ENCODE data around the gene GOSR2. TPM values are rescaled to one million over a fixed set of nuclear protein-coding genes. Genes with fewer than 3 reads are reported as not detected.

Gene GOSR2
- polyA plus RNA-seq, 1 donor from 2014 or later: 41.4 TPM

DNA sequence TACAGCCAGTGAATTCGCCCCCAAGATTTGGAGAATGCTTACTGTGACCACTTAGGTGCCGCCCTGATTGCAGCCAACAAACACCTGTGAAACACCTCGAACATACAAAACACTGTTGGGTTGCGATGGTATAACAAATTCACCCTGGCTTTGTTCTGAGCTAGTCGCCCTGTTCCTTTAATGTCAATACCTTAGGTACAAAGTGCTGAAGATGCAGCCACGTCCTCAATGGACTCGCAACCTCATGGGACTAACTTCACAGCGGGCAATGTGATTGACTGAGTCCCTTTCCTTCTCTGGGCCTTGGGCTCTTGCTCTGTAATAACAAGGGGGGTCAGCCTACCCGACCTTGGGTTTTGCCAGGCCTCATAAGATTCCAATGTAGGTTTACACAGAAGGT is 28.9 kb upstream of the GOSR2 start:
- no peaks in the 10 kb centered on the region for H3K27me3 ChIP-seq (ENCODE audit: insufficient read depth, low read depth, low read length)
- H3K9me3 ChIP-seq (ENCODE audit: low read length): no peaks in the 10 kb centered on the region
- H2AFZ ChIP-seq (ENCODE audit: low read depth, low read length): no peak overlapping the region
- H3K79me2 ChIP-seq (replicated peaks; ENCODE audit: insufficient read depth, low read length): no peaks in the 10 kb centered on the region
- H3K9ac ChIP-seq (ENCODE audit: low read length): no peak overlapping the region
- TF ChIP-seq EP300 (conservative IDR thresholded peaks at IDR 0.05; ENCODE audit: poor library complexity, severe bottlenecking) (no peak), REST (IDR thresholded peaks at IDR 0.05; ENCODE audit: borderline replicate concordance) (no peak), SMC3 (conservative IDR thresholded peaks at IDR 0.05; ENCODE audit: poor library complexity) (no peak), EZH2 (IDR thresholded peaks at IDR 0.05; ENCODE audit: borderline replicate concordance, insufficient read depth, low read length, poor library complexity, severe bottlenecking) (no peak), MXI1 (conservative IDR thresholded peaks at IDR 0.05; ENCODE audit: poor library complexity, severe bottlenecking) (no peak), RAD21 (conservative IDR thresholded peaks at IDR 0.05) (no peak), POLR2AphosphoS5 (IDR thresholded peaks at IDR 0.05) (no peak), TAF1 (IDR thresholded peaks at IDR 0.05; ENCODE audit: low read depth) (no peak)
- TF ChIP-seq, protein P1, sequence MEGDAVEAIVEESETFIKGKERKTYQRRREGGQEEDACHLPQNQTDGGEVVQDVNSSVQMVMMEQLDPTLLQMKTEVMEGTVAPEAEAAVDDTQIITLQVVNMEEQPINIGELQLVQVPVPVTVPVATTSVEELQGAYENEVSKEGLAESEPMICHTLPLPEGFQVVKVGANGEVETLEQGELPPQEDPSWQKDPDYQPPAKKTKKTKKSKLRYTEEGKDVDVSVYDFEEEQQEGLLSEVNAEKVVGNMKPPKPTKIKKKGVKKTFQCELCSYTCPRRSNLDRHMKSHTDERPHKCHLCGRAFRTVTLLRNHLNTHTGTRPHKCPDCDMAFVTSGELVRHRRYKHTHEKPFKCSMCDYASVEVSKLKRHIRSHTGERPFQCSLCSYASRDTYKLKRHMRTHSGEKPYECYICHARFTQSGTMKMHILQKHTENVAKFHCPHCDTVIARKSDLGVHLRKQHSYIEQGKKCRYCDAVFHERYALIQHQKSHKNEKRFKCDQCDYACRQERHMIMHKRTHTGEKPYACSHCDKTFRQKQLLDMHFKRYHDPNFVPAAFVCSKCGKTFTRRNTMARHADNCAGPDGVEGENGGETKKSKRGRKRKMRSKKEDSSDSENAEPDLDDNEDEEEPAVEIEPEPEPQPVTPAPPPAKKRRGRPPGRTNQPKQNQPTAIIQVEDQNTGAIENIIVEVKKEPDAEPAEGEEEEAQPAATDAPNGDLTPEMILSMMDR (IDR thresholded peaks at IDR 0.05; ENCODE audit: poor library complexity, severe bottlenecking): no peak
- no peak overlapping the region for H3K4me2 ChIP-seq (ENCODE audit: low read length)
- H3K4me3 ChIP-seq (ENCODE audit: low read length): no peak overlapping the region
- no peaks in the 10 kb centered on the region for H3K36me3 ChIP-seq (ENCODE audit: insufficient read depth, low read length)
- H3K27ac ChIP-seq (ENCODE audit: low read length): no peak overlapping the region
- H4K20me1 ChIP-seq (ENCODE audit: insufficient read depth): no peaks in the 10 kb centered on the region
- H3K9me2 ChIP-seq (ENCODE audit: insufficient read depth, low read length): no peaks in the 10 kb centered on the region
- H3F3A ChIP-seq (ENCODE audit: insufficient read depth, low read length, poor library complexity, severe bottlenecking): no peaks in the 10 kb centered on the region

DNA sequence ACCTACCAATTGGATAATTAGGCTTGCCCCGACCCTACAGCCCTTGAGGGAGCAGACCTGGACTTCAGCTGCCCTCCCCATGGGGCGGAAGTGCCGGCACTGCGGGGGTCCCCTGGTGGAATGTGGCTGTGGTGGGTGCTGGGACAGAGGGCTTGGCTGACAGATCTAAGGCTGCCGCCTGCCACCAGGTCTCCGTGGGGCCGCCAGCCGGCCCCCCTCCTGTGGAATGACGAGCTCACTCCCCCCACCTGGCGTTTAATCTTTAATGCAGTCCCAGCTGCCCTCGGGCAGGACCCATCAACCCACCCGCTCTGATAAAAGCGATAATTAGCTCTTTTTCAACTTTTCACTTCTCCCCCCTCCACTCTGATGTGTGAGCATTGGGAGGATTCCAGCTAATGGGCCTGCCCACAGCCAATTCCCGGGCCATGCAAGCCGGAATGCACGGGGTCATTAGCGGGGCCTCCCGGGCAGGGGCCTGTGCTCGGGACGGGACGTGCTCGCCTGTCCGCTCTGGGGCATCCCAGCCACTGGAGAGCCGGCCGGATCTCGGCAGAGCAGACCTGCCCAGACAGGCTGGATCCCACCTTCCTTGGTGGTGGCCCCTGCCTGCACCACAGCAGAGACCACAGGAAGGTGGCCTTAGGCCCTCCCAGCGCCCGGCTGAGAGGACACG is 28.3 kb upstream of the GOSR2 start:
- Histone ChIP-seq H2AFZ (ENCODE audit: low read depth, low read length) (no peak overlapping the region), H3K27me3 (ENCODE audit: insufficient read depth, low read depth, low read length) (no peaks in the 10 kb centered on the region), H3K79me2 (replicated peaks; ENCODE audit: insufficient read depth, low read length) (no peaks in the 10 kb centered on the region), H3K9me3 (ENCODE audit: low read length) (no peaks in the 10 kb centered on the region), H3F3A (ENCODE audit: insufficient read depth, low read length, poor library complexity, severe bottlenecking) (no peaks in the 10 kb centered on the region), H3K27ac (ENCODE audit: low read length) (no peak overlapping the region), H3K4me3 (ENCODE audit: low read length) (no peak overlapping the region), H3K36me3 (ENCODE audit: insufficient read depth, low read length) (no peaks in the 10 kb centered on the region), H3K9ac (ENCODE audit: low read length) (no peak overlapping the region), H3K9me2 (ENCODE audit: insufficient read depth, low read length) (no peaks in the 10 kb centered on the region), H4K20me1 (ENCODE audit: insufficient read depth) (no peaks in the 10 kb centered on the region), H3K4me2 (ENCODE audit: low read length) (no peak overlapping the region)
- TF ChIP-seq EP300 (conservative IDR thresholded peaks at IDR 0.05; ENCODE audit: poor library complexity, severe bottlenecking): no peak
- no peak for TF ChIP-seq POLR2AphosphoS5 (IDR thresholded peaks at IDR 0.05)
- no peak for TF ChIP-seq EZH2 (IDR thresholded peaks at IDR 0.05; ENCODE audit: borderline replicate concordance, insufficient read depth, low read length, poor library complexity, severe bottlenecking)
- no peak for TF ChIP-seq MXI1 (conservative IDR thresholded peaks at IDR 0.05; ENCODE audit: poor library complexity, severe bottlenecking)
- TF ChIP-seq TAF1 (IDR thresholded peaks at IDR 0.05; ENCODE audit: low read depth): no peak
- TF ChIP-seq RAD21 (conservative IDR thresholded peaks at IDR 0.05): no peak
- no peak for TF ChIP-seq REST (IDR thresholded peaks at IDR 0.05; ENCODE audit: borderline replicate concordance)
- TF ChIP-seq, protein P1 (IDR thresholded peaks at IDR 0.05; ENCODE audit: poor library complexity, severe bottlenecking): no peak
- no peak for TF ChIP-seq SMC3 (conservative IDR thresholded peaks at IDR 0.05; ENCODE audit: poor library complexity)

Measured in neural cell (in vitro differentiated cells).